ENCODE measurements around the gene MT1F.

GRCh38 chr16:56631197-56631596 lies 26.6 kb upstream of the MT1F start:
- TF ChIP-seq POLR2A (IDR thresholded peaks at IDR 0.05): no peak
- TF ChIP-seq CTCF (IDR thresholded peaks at IDR 0.05): no peak
- TF ChIP-seq POLR2AphosphoS5 (IDR thresholded peaks at IDR 0.05): no peak
